GM12874 (cell line): ENCODE results near the gene ECSCR.

Experiments used
- TF ChIP-seq, protein P1 (sequence below): IDR thresholded peaks from 2 replicates; pipeline ENCODE4 v1.5.1; 2011; ENCODE audit warnings: low read depth, mild to moderate bottlenecking, control low read depth, low read length, moderate library complexity; ENCODE audit not compliant: insufficient read depth

Gene ECSCR, protein sequence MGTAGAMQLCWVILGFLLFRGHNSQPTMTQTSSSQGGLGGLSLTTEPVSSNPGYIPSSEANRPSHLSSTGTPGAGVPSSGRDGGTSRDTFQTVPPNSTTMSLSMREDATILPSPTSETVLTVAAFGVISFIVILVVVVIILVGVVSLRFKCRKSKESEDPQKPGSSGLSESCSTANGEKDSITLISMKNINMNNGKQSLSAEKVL

DNA sequence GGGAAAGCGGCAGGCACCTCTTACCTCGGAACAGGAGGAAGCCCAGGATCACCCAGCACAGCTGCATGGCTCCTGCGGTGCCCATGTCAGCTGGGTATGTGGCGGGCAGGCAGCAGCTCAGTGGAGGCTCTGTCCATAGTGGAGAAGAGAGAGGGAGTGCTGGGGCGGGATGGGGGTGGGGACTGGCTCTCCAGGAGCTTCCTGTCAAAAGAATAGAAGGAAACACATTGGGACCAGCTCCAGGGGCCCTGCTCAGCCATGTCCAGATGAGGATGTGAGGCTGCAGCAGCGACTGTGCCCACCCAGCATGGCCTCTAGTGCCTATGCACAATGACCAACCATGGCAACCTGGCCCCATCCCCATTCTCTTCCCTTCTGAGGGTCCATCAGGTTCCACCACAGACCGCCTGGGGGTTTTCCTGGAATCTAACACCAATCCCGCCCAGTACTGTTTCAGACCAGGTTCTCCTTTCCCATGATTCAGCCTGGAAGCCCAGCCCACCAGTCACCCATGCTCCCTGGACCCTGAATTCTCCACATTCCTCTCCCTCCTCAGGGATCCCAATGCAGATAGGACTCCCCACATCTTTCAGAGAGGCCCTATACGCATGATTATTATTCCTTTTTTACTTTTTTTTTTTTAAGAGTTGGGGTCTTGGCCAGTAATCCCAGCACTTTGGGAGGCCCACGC lies at the start of gene ECSCR:
TSS of gene ECSCR (minus strand) at position 158 of the 691 bp plus-strand sequence. CDS start at position 85, 73 bp downstream.
- TF ChIP-seq, protein P1, sequence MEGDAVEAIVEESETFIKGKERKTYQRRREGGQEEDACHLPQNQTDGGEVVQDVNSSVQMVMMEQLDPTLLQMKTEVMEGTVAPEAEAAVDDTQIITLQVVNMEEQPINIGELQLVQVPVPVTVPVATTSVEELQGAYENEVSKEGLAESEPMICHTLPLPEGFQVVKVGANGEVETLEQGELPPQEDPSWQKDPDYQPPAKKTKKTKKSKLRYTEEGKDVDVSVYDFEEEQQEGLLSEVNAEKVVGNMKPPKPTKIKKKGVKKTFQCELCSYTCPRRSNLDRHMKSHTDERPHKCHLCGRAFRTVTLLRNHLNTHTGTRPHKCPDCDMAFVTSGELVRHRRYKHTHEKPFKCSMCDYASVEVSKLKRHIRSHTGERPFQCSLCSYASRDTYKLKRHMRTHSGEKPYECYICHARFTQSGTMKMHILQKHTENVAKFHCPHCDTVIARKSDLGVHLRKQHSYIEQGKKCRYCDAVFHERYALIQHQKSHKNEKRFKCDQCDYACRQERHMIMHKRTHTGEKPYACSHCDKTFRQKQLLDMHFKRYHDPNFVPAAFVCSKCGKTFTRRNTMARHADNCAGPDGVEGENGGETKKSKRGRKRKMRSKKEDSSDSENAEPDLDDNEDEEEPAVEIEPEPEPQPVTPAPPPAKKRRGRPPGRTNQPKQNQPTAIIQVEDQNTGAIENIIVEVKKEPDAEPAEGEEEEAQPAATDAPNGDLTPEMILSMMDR = no peak

DNA sequence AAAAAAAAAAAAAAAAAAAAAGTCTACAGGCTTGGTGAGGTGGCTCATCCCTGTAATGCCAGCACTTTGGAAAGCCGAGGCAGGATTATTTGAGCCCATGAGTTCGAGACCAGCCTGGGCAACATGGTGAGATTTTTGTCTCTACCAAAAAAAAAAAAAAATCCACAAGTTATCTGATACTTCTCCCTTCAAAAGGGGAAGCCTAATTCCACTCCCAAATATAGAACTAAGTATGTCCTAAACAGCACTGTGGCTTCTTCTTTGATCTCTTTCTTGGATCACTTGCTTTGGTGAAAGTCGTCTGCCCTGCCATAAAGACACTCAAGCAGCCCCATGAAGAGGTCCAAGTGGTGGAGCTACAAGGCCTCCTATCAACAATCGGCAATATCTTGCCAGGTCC lies 38.8 kb upstream of the ECSCR start:
- TF ChIP-seq, protein P1 = no peak

DNA sequence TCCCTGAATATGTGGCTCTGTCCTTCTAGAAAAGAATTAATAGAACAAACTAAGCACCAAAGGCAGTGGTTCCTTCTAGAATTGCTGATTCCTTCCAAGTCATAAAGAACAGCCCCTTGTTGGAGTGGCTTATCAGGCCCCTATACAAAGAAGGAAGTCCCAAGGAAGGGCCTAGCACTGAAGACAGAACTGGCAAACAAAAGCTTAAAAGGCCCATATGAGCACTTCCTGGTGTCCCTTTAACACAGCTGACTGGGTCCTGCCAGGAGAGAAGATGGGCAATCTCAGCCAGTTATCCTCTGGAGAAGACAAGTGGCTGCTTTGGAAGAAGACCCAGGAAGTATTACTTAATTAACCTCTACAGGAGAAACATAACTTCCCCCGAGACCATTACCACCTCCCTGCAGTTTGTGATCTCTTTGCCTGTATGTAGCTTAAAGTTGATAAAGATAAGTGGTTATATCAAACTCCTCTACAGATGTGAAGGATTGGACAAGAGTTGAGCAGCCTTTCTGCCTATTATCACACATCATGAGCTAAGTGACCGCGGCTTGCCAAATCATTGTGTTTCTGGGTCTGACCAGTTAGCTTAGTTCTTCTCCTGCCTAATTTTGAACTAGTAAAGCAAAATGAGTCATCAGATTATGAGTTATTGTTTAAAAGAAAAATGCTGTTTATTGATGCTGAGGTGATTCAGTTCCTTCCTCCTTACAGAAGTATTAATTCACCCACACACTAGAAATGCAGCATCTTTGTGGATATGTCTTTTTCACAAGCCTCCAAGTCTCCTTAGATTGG lies 33.3 kb upstream of the ECSCR start:
- TF ChIP-seq, protein P1 = no peak

DNA sequence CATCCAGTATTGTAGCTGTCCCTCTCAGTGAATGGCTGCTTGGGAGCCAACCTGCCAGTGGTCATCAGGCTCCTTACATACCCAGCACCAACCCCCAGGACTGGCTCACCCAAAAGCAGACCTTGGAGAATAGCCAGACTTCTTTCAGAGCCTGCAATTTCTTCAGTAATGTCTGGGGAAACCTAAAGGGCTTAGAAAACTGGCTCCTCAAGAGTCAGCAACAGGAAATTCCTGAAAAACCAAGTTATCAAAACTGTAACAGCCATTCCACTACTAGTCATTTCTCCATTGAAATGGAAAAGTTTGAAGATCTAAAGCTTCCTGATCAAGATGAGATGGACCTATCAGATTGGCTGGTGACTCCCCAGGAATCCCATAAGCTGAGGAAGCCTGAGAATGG lies 32.3 kb upstream of the ECSCR start:
- TF ChIP-seq, protein P1 = no peak

DNA sequence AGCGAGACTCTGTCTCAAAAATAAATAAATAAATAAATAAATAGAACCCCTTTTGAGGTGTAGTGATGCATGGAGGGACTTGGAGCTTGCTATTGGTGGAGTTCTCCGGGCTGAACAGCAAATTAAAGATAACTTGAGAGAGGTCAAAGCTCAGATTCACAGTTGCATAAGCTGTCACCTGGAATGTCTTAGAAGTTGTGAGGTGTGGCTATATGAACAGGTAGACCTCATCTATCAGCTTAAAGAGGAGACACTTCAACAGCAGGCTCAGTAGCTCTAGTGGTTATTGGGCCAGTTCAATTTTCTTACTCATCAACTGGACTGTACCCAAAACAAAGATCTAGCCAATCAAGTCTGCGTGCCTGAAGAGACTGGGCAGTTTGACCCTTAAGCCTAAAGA lies 31.7 kb upstream of the ECSCR start:
- TF ChIP-seq, protein P1 = no peak

DNA sequence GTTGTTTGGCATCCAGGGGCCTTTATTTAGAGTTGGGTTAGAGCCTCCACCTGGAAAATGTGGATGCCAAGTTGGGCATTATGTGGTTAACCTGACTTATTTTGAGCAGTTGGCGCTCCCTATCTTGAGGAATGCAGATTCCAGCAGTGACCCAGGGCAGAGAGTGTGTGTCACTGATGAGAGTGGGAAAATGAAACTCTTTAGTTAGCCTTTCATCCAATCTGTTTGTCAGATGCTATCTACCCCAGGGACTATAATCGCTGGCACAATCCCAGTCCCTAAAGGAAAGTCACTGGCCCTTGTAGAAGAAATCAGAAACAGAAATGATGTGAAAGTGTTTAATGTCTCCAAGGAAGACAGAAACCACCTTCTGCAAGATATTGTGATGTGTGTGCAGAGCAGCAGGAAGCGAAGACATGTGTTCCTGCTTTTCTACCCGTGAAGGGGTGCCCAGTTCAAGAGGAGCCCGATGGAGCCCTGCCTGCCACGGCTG lies 30.2 kb upstream of the ECSCR start:
- TF ChIP-seq, protein P1 = no peak

DNA sequence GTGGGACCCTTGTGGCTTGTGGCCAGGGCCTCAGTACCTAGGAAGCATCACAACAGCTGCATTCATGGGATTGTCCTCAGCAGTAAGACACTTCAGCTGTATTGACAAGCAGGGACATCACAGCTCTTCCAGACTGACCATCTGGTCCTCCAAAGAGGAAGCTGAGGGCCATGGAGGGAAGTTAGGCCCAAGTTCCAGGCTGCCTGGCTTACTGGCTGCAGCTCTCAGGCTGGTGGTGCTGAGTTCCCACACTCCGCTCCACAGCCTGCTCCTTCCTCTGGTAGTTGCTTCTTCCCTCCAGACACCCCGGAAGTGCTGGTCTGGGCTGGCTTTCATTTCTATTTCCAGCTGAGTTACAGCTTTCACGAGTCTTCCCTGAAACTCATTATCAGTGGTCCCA lies 25.7 kb upstream of the ECSCR start:
- TF ChIP-seq, protein P1 = no peak
